Spleen (tissue), 11 donors: Measurements from ENCODE around the gene TENM4. TPM values are rescaled to one million over a fixed set of nuclear protein-coding genes. Genes with fewer than 3 reads are reported as not detected.
A peak's percentile ranks its signal among the peaks of the same experiment; 100 is the strongest.

ENCODE experiments used
- DNase-seq: peaks from one replicate; pipeline ENCODE4 v3.0.0-alpha.2; 2020
- H3K27ac ChIP-seq, 8 donors: fragments of 200-600 bp; sonication (generic) in 7 of 8; 1 replicate in 4 of 8; 2 replicates in 4 of 8; pipeline versions ENCODE4 v1.5.0 to v1.8.0; 2016 to 2021; ENCODE audit warnings: inconsistent platforms in 4 of 8, mild to moderate bottlenecking in 4 of 8, moderate library complexity in 1 of 8
- H3K27me3 ChIP-seq, 7 donors: fragments of 200-600 bp; sonication (generic) in 6 of 7; replicated peaks in 1 of 7; 1 replicate in 4 of 7; 2 replicates in 3 of 7; pipeline versions ENCODE4 v1.5.0 to v1.8.0; 2016 to 2021; ENCODE audit warnings: inconsistent platforms in 3 of 7, mild to moderate bottlenecking in 1 of 7
- H3K36me3 ChIP-seq, 6 donors: fragments of 200-600 bp; sonication (generic) in 5 of 6; 1 replicate in 4 of 6; 2 replicates in 2 of 6; pipeline versions ENCODE4 v1.5.0 to v1.8.0; 2016 to 2021; ENCODE audit warnings: inconsistent platforms in 2 of 6
- H3K4me1 ChIP-seq, 6 donors: fragments of 200-600 bp; sonication (generic) in 5 of 6; 1 replicate in 3 of 6; 2 replicates in 3 of 6; pipeline versions ENCODE4 v1.5.0 to v1.8.0; 2016 to 2021; ENCODE audit warnings: inconsistent platforms in 3 of 6
- H3K4me3 ChIP-seq, 8 donors: fragments of 200-600 bp; sonication (generic) in 7 of 8; 1 replicate in 4 of 8; 2 replicates in 4 of 8; pipeline versions ENCODE4 v1.5.0 to v1.8.0; 2016 to 2021; ENCODE audit warnings: inconsistent platforms in 4 of 8, mild to moderate bottlenecking in 4 of 8, moderate library complexity in 2 of 8
- H3K9me3 ChIP-seq, 8 donors: fragments of 200-600 bp; sonication (generic) in 7 of 8; 1 replicate in 4 of 8; 2 replicates in 4 of 8; pipeline versions ENCODE4 v1.5.0 to v1.8.0; 2016 to 2021; ENCODE audit warnings: inconsistent platforms in 4 of 8
- CTCF ChIP-seq, 11 experiments: fragments of 200-600 bp in 7 of 11; fragments of 450-650 bp in 4 of 11; sonication (generic) in 4 of 11; IDR thresholded peaks in 8 of 11; conservative IDR thresholded peaks in 3 of 11; 1 replicate in 7 of 11; 2 replicates in 4 of 11; pipeline versions ENCODE4 v1.4.0 to v1.8.0; 2016 to 2021; ENCODE audit warnings: antibody characterized with exemption in 11 of 11, inconsistent platforms in 4 of 11, mild to moderate bottlenecking in 1 of 11
- POLR2A ChIP-seq, 3 donors: fragments of 450-650 bp; IDR thresholded peaks; one replicate each; pipeline ENCODE4 v1.5.1; 2017; ENCODE audit warnings: antibody characterized with exemption in 3 of 3, mild to moderate bottlenecking in 1 of 3
- POLR2AphosphoS5 ChIP-seq, 3 donors: sonication (generic); formaldehyde crosslinking; IDR thresholded peaks; one replicate each; pipeline ENCODE4 v1.5.1; 2017; ENCODE audit warnings: antibody characterized with exemption in 3 of 3
- WGBS, 5 donors: extraction: QIAGEN DNeasy Blood & Tissue Kit in 3 of 5; methylation state at CpG; one replicate each; pipeline versions ENCODE4 v1.1.5 to v1.1.7; 2013 to 2018; 5-methylcytosine and 5-hydroxymethylcytosine counted together
- intact Hi-C: fragments of 100-400 bp; cut with DNase I; formaldehyde crosslinking; loops from one replicate; pipeline ENCODE4 v1.15.0; 2023; ENCODE audit warnings: low total_unique reads
- polyA plus RNA-seq, 3 donors: library from polyadenylated mRNA; stranded (reverse); fragments of 200-250 nt; gene quantifications; one replicate each; pipeline ENCODE4 v1.2.1, GENCODE V29; 2013
- total RNA-seq, 7 donors: library from RNA; depleted of rRNA in 3 of 7; stranded (reverse); fragments of >200 nt in 3 of 7; fragmentation: NEBNext Ultra II Directional in 4 of 7; extraction: Animal tissue kit (Norgen Biotek cat#: 25700) in 4 of 7; gene quantifications; one replicate each; pipeline versions ENCODE4 v1.1.0 to v1.2.1, GENCODE V29; 2016 to 2021
- donor health status: healthy with polysubstance abuse.
- donor health status: DM: no; HTN: no; CAD: no; lungs with moderate emphysema.
- donor health status: DM: no; HTN: no; CAD: no.
- donor health status: Bipolar disorder and iron deficiency.
- donor health status: healthy.
- donor health status: DM: no; HTN: no; CAD: no.
- donor health status: DM: yes; HTN: yes; CAD: no.

TENM4 gene
- total and polyA plus RNA-seq, 10 donors = 0.09 to 4.5 (median 1.2) TPM

DNA sequence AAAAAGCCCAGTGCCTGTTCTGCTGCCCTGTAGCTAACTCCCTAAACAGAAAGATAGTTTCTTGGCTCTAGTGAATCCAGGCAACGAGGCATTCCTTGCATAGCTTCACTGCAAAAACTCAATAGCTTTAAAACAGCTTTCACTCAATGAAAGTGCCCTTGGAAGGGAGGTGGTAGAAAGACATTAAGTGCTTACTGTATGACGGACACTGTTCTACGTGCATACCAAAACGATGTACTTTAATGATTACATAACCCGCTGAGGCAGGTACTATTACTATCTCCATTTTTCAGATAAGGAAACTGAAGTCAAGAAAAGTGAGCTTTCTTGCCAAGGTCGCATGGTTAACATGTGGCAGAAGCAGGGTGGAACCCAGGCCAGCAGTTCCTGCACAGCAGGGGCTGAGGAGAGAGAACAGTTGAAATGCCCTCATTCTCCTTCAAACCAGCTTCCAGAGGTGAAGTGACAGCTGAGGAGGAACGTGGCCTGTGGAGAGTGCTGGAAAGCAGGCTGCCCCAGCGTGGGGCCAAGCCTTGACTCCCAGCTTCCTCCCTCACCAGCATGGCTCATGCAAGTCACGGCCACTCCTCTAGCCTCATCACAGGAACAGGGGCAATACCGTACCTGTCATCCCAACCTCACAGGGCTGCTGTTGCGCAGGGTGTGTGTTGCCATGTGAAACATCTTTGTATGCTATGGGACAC is 638.6 kb downstream of the TENM4 start:
- Histone ChIP-seq H3K36me3 (no peaks in the 10 kb centered on the region), H3K4me3 (no peak overlapping the region), H3K4me1 (peaks cover 0 to 20% (median 3%) of the 10 kb centered on the region in 6 donors), H3K27ac (peak overlapping the region in 4 of 8 donors; percentile 32 to 83 (median 50)), H3K9me3 (no peaks in the 10 kb centered on the region), H3K27me3 (peaks cover 0 to 8% (median 0%) of the 10 kb centered on the region in 7 donors)
- intact Hi-C loops = no loop called here
- 57 to 67% (median 63%) methylated on average over 11 of the region's 11 CpGs for WGBS, 5 donors
- TF ChIP-seq POLR2AphosphoS5 (IDR thresholded peaks at IDR 0.05) (no peak), POLR2A (IDR thresholded peaks at IDR 0.05) (no peak), CTCF (IDR thresholded peaks at IDR 0.05 in 8 of 11, conservative IDR thresholded peaks at IDR 0.05 in 3 of 11) (no peak)
- DNase-seq = no peak

- H3K27ac ChIP-seq = peak overlapping the region in 4 of 8 donors; percentile 32 to 83 (median 50)
- WGBS, 5 donors = 0 to 9% (median 6%) methylated on average over 2 to 3 of the region's 3 CpGs
- peaks cover 0 to 20% (median 3%) of the 10 kb centered on the region in 6 donors for H3K4me1 ChIP-seq
- H3K27me3 ChIP-seq = peaks cover 0 to 8% (median 0%) of the 10 kb centered on the region in 7 donors
- intact Hi-C loops = no loop called here
- TF ChIP-seq POLR2AphosphoS5 (IDR thresholded peaks at IDR 0.05) (peak in 1 of 3 donors; percentile 55), CTCF (IDR thresholded peaks at IDR 0.05 in 8 of 11, conservative IDR thresholded peaks at IDR 0.05 in 3 of 11) (no peak)
- no peaks in the 10 kb centered on the region for H3K36me3 ChIP-seq
- no peaks in the 10 kb centered on the region for H3K9me3 ChIP-seq
- H3K4me3 ChIP-seq = no peak overlapping the region
- no peak for DNase-seq
Observed at GRCh38 chr11:78801161-78801884, 639.5 kb downstream of the TENM4 start.

- no peak for TF ChIP-seq POLR2A (IDR thresholded peaks at IDR 0.05)
- no peak for TF ChIP-seq POLR2AphosphoS5 (IDR thresholded peaks at IDR 0.05)
- TF ChIP-seq CTCF (IDR thresholded peaks at IDR 0.05 in 8 of 11, conservative IDR thresholded peaks at IDR 0.05 in 3 of 11) = no peak
- Histone ChIP-seq H3K4me3 (no peak overlapping the region), H3K36me3 (no peaks in the 10 kb centered on the region), H3K4me1 (peaks cover 0 to 20% (median 3%) of the 10 kb centered on the region in 6 donors), H3K27ac (peak overlapping the region in 3 of 8 donors; percentile 32 to 83 (median 67)), H3K9me3 (no peaks in the 10 kb centered on the region), H3K27me3 (peaks cover 0 to 8% (median 0%) of the 10 kb centered on the region in 7 donors)
- DNase-seq = no peak
- intact Hi-C loops = no loop called here
- 83 to 93% (median 89%) methylated on average over 2 of the region's 2 CpGs for WGBS, 5 donors
Observed at GRCh38 chr11:78800756-78801155, 640.1 kb downstream of the TENM4 start.
